H9 (cell line): Measurements from ENCODE around the gene ZNF341. TPM values are rescaled to one million over a fixed set of nuclear protein-coding genes. Genes with fewer than 3 reads are reported as not detected.

ENCODE experiments used
- DNase-seq: peaks from one replicate; pipeline ENCODE4 v3.0.0-alpha.2; 2017
- H2AFZ ChIP-seq: one replicate; pipeline ENCODE4 v1.6.1; 2013; ENCODE audit warnings: mild to moderate bottlenecking, low read length, control low read depth, moderate library complexity
- H2AK5ac ChIP-seq: 2 replicates; pipeline ENCODE4 v1.6.1; 2013; ENCODE audit warnings: low read length, control low read depth, mixed read lengths; ENCODE audit not compliant: insufficient read length
- H2BK120ac ChIP-seq: one replicate; pipeline ENCODE4 v1.6.1; 2013; ENCODE audit warnings: low read depth, mild to moderate bottlenecking, low read length, control low read depth, inconsistent platforms; ENCODE audit not compliant: poor library complexity, severe bottlenecking
- H2BK12ac ChIP-seq: 2 replicates; pipeline ENCODE4 v1.6.1; 2013; ENCODE audit warnings: low read length, control low read depth, mixed read lengths, low read depth; ENCODE audit not compliant: insufficient read length
- H2BK15ac ChIP-seq: 2 replicates; pipeline ENCODE4 v1.6.1; 2013; ENCODE audit warnings: low read depth, low read length, control low read depth
- H2BK20ac ChIP-seq: one replicate; pipeline ENCODE4 v1.6.1; 2013; ENCODE audit warnings: low read depth, mild to moderate bottlenecking, low read length, control low read depth, inconsistent platforms; ENCODE audit not compliant: poor library complexity, severe bottlenecking
- H2BK5ac ChIP-seq: 2 replicates; pipeline ENCODE4 v1.6.1; 2013; ENCODE audit warnings: low read length, control low read depth, mixed read lengths; ENCODE audit not compliant: insufficient read length
- H3K14ac ChIP-seq: 2 replicates; pipeline ENCODE4 v1.6.1; 2013; ENCODE audit warnings: low read length, control low read depth; ENCODE audit not compliant: insufficient read depth
- H3K18ac ChIP-seq: 2 replicates; pipeline ENCODE4 v1.6.1; 2013; ENCODE audit warnings: low read depth, mild to moderate bottlenecking, mixed read lengths, low read length, control low read depth; ENCODE audit not compliant: insufficient read length
- H3K23ac ChIP-seq: 2 replicates; pipeline ENCODE4 v1.6.1; 2013; ENCODE audit warnings: low read length, control low read depth, mixed read lengths, low read depth; ENCODE audit not compliant: insufficient read length
- H3K23me2 ChIP-seq: 2 replicates; pipeline ENCODE4 v1.6.1; 2013; ENCODE audit warnings: low read depth, mild to moderate bottlenecking, mixed read lengths, low read length, control low read depth; ENCODE audit not compliant: insufficient read length, poor library complexity, severe bottlenecking
- H3K27ac ChIP-seq: 2 replicates; pipeline ENCODE4 v1.5.1; 2013; ENCODE audit warnings: low read length, control low read depth, mixed read lengths, low read depth; ENCODE audit not compliant: insufficient read length
- H3K27me3 ChIP-seq: 2 replicates; pipeline ENCODE4 v1.6.1; 2013; ENCODE audit warnings: low read length, control low read depth, inconsistent platforms; ENCODE audit not compliant: insufficient read depth
- H3K4ac ChIP-seq: 2 replicates; pipeline ENCODE4 v1.6.1; 2013; ENCODE audit warnings: low read depth, mild to moderate bottlenecking, control low read depth, inconsistent platforms, low read length, moderate library complexity
- H3K4me1 ChIP-seq: 2 replicates; pipeline ENCODE4 v1.6.1; 2013; ENCODE audit warnings: low read length, control low read depth, inconsistent platforms; ENCODE audit not compliant: insufficient read depth
- H3K4me2 ChIP-seq: 2 replicates; pipeline ENCODE4 v1.6.1; 2013; ENCODE audit warnings: low read length, control low read depth, mixed read lengths; ENCODE audit not compliant: insufficient read length, insufficient read depth
- H3K56ac ChIP-seq: 2 replicates; pipeline ENCODE4 v1.6.1; 2013; ENCODE audit warnings: low read depth, mild to moderate bottlenecking, mixed read lengths, low read length, control low read depth; ENCODE audit not compliant: insufficient read length
- H3K79me1 ChIP-seq: 2 replicates; pipeline ENCODE4 v1.6.1; 2013; ENCODE audit warnings: low read depth, mild to moderate bottlenecking, moderate library complexity, low read length, control low read depth, inconsistent platforms; ENCODE audit not compliant: insufficient read depth, poor library complexity, severe bottlenecking
- H3K79me2 ChIP-seq: 2 replicates; pipeline ENCODE4 v1.6.1; 2013; ENCODE audit warnings: low read length, control low read depth, inconsistent platforms; ENCODE audit not compliant: insufficient read depth
- H3K9ac ChIP-seq: 2 replicates; pipeline ENCODE4 v1.6.1; 2013; ENCODE audit warnings: low read length, control low read depth, mixed read lengths; ENCODE audit not compliant: insufficient read length; ENCODE audit errors: extremely low read depth
- H3K9me3 ChIP-seq: one replicate; pipeline ENCODE4 v1.6.1; 2013; ENCODE audit warnings: low read depth, low read length, inconsistent platforms; ENCODE audit not compliant: control insufficient read depth
- H3T11ph ChIP-seq: one replicate; pipeline ENCODE4 v1.6.1; 2013; ENCODE audit warnings: mild to moderate bottlenecking, low read length, control low read depth, inconsistent platforms
- H4K20me1 ChIP-seq: one replicate; pipeline ENCODE4 v1.6.1; 2013; ENCODE audit not compliant: control insufficient read depth, insufficient read length, insufficient read depth
- H4K5ac ChIP-seq: 2 replicates; pipeline ENCODE4 v1.6.1; 2013; ENCODE audit warnings: low read depth, mild to moderate bottlenecking, mixed read lengths, low read length, control low read depth; ENCODE audit not compliant: insufficient read length
- H4K8ac ChIP-seq: replicated peaks from 2 replicates; pipeline ENCODE4 v1.6.1; 2013; ENCODE audit warnings: low read length, control low read depth, mixed read lengths, low read depth; ENCODE audit not compliant: insufficient read length
- H4K91ac ChIP-seq: 2 replicates; pipeline ENCODE4 v1.6.1; 2013; ENCODE audit warnings: low read depth, mild to moderate bottlenecking, moderate library complexity, mixed read lengths, low read length, control low read depth; ENCODE audit not compliant: insufficient read length
- H3K27ac Mint-ChIP-seq, 3 experiments: 2 replicates in 2 of 3; 3 replicates in 1 of 3; pipeline ENCODE4 v1.8.0; 2020 to 2021; ENCODE audit warnings: mixed read lengths in 3 of 3, mild to moderate bottlenecking in 1 of 3, moderate library complexity in 1 of 3
- H3K27me3 Mint-ChIP-seq: 2 replicates; pipeline ENCODE4 v1.8.0; 2021; ENCODE audit warnings: low read depth, mild to moderate bottlenecking, moderate library complexity, mixed read lengths
- H3K36me3 Mint-ChIP-seq, 3 experiments: 2 replicates in 2 of 3; 3 replicates in 1 of 3; pipeline ENCODE4 v1.8.0; 2020 to 2021; ENCODE audit warnings: low read depth in 3 of 3, mixed read lengths in 3 of 3; ENCODE audit not compliant: insufficient read depth in 1 of 3
- H3K4me1 Mint-ChIP-seq, 2 experiments: 2 replicates each; pipeline ENCODE4 v1.8.0; 2020; ENCODE audit warnings: mixed read lengths in 2 of 2
- H3K4me3 Mint-ChIP-seq, 2 experiments: 2 replicates in 1 of 2; 3 replicates in 1 of 2; pipeline ENCODE4 v1.8.0; 2020 to 2021; ENCODE audit warnings: mild to moderate bottlenecking in 2 of 2, mixed read lengths in 2 of 2, moderate library complexity in 1 of 2
- H3K9me3 Mint-ChIP-seq, 2 experiments: 2 replicates in 1 of 2; 3 replicates in 1 of 2; pipeline ENCODE4 v1.8.0; 2020; ENCODE audit warnings: mild to moderate bottlenecking in 2 of 2, mixed read lengths in 2 of 2, moderate library complexity in 1 of 2
- WGBS: extraction: QIAGEN DNeasy Blood & Tissue Kit; methylation state at CpG from one replicate; pipeline ENCODE4 v1.1.7; 2013; ENCODE audit warnings: missing lambda C conversion rate, low lambda C conversion rate, mixed read lengths; ENCODE audit not compliant: insufficient read length; ENCODE audit errors: extremely low coverage; 5-methylcytosine and 5-hydroxymethylcytosine counted together
- total RNA-seq: library from RNA; stranded (reverse); gene quantifications from 2 replicates; pipeline ENCODE4 v1.2.1, GENCODE V29; 2021
- TF ChIP-seq, protein P1 (sequence below): fragments of 200-600 bp; sonication (generic); conservative IDR thresholded peaks from 3 replicates; pipeline ENCODE4 v1.8.0; 2021; ENCODE audit warnings: antibody characterized with exemption, mild to moderate bottlenecking

The ZNF341 gene
- total RNA-seq, 1 experiment from 2014 or later, result 5.2 TPM

DNA sequence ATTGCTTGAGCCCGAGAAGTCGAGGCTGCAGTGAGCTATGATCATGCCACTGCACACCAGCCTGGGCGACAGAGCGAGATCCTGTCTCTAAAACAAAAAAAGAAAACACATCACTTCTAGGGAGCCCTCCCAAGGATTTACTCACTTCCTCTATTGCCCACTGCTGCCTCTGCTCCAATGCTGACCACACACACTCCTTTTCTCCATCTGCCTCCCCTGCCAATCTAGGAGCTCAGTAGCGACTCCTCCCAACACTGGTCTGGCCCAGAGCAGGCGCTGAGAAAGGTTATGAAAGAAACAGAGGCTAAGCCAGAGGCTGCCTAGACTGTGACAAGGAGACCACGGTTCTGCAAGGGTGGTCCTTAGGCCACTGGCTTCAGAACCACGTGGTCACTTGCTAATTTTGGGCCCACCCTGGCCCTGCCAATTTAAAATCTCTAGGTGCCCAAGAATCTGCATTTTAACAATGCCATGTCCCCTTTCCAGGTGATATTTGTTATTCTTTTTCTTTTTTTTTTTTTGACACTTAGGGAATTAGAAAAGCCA lies 44.4 kb upstream of the ZNF341 start:
- Histone ChIP-seq H2BK120ac (no peak overlapping the region), H3K56ac (no peak overlapping the region), H4K5ac (no peak overlapping the region), H3T11ph (no peak overlapping the region), H3K18ac (no peak overlapping the region), H3K23me2 (peaks cover 10% of the 10 kb centered on the region), H2BK12ac (no peak overlapping the region), H3K79me1 (no peaks in the 10 kb centered on the region), H3K9me3 (no peaks in the 10 kb centered on the region), H3K9ac (no peak overlapping the region), H3K4me1 (no peaks in the 10 kb centered on the region), H3K27me3 (no peaks in the 10 kb centered on the region), H3K4me2 (no peak overlapping the region), H4K8ac (no peak overlapping the region), H2AK5ac (no peak overlapping the region), H2BK5ac (no peak overlapping the region), H4K91ac (no peak overlapping the region), H2AFZ (no peak overlapping the region), H3K23ac (no peak overlapping the region), H2BK15ac (no peak overlapping the region), H3K14ac (no peak overlapping the region), H4K20me1 (no peaks in the 10 kb centered on the region), H2BK20ac (no peak overlapping the region), H3K4ac (no peak overlapping the region), H3K27ac (no peak overlapping the region), H3K79me2 (peaks cover 4% of the 10 kb centered on the region; the same call in 1 of the 2 replicates)
- Mint-ChIP-seq H3K4me1 (peaks cover 29 to 35% of the 10 kb centered on the region in 2 experiments), H3K27me3 (peaks cover 59% of the 10 kb centered on the region), H3K27ac (no peak overlapping the region), H3K9me3 (no peaks in the 10 kb centered on the region), H3K4me3 (peak overlapping the region in 1 of 2 experiments; percentile 77; a peak in 2 of 5 replicates), H3K36me3 (peaks cover 0 to 10% (median 6%) of the 10 kb centered on the region in 3 experiments; a peak in 4 of 7 replicates)
- no CpG with 5 or more reads among the region's 8 CpGs for WGBS
- no peak for DNase-seq
- TF ChIP-seq, protein P1, sequence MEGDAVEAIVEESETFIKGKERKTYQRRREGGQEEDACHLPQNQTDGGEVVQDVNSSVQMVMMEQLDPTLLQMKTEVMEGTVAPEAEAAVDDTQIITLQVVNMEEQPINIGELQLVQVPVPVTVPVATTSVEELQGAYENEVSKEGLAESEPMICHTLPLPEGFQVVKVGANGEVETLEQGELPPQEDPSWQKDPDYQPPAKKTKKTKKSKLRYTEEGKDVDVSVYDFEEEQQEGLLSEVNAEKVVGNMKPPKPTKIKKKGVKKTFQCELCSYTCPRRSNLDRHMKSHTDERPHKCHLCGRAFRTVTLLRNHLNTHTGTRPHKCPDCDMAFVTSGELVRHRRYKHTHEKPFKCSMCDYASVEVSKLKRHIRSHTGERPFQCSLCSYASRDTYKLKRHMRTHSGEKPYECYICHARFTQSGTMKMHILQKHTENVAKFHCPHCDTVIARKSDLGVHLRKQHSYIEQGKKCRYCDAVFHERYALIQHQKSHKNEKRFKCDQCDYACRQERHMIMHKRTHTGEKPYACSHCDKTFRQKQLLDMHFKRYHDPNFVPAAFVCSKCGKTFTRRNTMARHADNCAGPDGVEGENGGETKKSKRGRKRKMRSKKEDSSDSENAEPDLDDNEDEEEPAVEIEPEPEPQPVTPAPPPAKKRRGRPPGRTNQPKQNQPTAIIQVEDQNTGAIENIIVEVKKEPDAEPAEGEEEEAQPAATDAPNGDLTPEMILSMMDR, result no peak
